ENCODE data around the gene MRFAP1L1.
"Not testable (repeated sequence)": the region's sequence is repeated elsewhere in the genome, so short reads cannot be mapped to it uniquely, and the experiment has no call there.

MRFAP1L1 gene

DNA sequence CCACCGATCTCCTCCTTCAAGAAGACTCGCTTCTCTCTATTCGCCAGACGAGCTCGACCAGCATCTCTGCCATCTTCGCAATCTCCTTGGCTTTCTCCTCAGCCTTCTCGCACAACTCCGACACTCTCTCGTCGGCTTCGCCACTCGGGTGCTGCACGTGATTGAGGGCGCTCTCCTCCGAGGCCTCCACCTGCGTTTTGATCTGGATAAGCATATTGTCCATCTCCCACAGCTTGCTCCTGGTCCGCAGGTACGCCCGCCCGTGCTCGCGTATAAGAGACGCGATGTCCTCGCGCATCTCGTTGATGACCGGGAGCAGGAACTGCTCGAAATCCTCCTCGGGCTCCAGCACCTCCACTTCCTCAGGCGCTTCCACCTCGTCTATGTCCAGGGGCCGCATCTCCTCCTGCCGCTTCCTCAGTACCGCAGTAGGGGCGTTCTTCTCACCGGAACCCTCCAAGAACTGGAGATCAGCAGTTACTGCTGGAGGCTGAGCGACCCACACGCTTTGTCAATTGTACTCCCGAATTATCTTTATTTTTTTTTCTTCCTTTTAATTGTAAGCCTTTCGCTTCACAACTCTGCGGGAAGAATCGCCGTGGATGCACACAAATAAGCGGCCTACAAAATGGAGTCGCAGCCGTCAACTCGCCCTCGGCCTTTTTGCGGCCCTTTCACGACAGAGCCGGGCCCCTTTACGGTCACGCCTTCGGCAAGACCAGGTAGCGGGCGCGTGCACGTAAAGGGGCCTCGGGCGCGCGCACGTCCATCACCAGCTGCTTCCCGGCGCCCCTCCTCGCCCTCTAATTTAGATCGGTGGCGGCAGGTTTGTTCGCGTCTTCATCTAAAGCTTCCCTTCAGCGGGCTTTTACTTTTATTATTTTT lies at the start of gene MRFAP1L1:
TSS of gene MRFAP1L1 (minus strand) at position 636 of the 885 bp plus-strand sequence. CDS start at position 400, 236 bp downstream.
- peak; percentile 90 to 97 (median 96) for DNase-seq

DNA sequence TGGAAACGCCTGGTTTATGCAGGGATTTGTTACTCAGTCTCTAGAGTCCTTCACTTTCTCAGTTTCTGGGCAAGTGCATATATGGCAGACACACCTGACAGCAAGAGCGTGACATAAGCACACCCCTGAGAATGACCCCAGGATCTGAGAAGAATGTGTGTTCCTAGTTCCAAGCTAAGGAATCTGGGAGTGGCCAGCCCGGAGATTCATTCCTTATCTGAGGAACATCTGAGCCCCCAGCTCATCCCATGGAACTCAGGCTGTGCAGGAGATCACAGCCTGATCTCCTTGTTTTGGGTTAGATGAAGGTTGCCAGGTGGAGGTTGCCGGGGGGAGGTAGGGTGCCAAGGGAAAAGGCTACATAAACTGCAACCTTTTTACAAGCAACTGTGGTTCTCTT lies 49.1 kb upstream of the MRFAP1L1 start:
- DNase-seq = no peak

GRCh38 chr4:6756345-6756744 lies 46.7 kb upstream of the MRFAP1L1 start:
- DNase-seq = not testable (repeated sequence)

DNA sequence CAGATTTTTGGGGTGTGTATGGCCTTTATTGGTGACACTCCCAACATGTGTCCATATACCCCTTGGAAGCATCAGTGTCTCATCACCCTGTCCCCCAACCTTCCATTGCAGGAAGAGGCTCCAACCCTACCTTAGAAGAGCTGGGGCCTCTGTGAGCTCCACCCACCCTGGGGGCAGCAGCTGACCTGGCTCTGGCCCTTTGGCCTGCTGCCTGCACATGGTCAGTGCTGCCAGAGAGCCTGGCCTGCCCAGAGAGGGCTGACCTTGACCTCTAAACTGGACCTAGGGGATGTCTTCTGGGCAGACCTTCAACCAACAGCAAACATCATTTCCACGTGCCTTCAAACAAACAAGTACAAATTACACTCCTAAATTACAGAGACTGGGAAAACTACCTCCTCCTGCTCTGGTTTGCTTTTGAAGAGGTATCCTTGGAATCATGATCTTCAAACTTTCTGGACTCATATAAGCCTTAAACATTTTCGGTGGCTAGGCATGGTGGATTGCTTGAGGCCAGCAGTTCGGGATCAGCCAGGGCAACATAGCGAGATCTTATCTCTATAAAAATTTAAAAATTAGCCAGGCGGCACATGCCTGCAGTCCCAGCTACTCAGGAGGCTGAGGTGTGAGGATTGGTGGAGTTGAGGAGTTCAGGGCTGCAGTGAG lies 45.6 kb upstream of the MRFAP1L1 start:
- no peak for DNase-seq

GRCh38 chr4:6754481-6755087 lies 44.9 kb upstream of the MRFAP1L1 start:
- no peak for DNase-seq

DNA sequence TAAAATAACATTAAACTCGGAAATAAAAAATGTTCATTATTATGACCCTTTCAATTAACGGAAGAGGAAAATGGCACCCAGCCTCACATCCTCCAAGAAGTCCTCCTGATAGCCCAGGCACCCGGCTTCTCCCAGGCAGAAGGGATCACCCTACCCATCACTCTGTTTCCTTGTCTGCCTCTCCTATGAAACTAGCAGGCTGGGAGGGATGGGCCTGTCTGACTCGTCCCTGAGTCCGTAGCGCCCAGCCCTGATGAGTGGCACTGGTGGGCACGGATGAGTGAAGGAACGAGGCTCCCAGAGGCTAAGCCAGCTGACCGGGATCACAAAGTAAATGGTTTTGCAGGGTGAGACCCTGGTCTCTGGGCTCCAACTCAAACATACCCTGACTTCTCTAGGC lies 44.2 kb upstream of the MRFAP1L1 start:
- no peak for DNase-seq

DNA sequence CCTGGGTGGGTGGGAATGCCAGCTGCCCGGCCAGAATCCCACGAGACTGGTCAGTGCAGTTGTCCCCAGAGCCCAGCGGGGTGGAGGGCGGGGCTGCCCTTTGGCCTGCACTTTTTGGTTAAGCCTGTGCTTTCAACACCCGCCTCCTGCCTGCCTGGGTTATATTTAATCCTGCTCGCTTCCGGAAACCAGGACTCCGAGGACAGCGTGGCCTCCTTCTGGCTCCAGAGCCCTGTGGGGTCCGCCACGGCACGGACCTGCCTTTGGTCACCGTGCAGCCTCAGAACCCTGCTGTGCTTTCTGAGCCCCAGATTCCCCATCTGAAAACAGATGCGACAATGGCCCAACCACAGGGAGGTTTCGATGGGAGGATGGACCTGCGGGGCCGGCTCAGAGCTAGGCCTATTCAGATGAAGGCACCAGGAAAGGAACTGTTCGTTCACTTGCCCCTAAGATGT lies 43.5 kb upstream of the MRFAP1L1 start:
- no peak for DNase-seq

DNA sequence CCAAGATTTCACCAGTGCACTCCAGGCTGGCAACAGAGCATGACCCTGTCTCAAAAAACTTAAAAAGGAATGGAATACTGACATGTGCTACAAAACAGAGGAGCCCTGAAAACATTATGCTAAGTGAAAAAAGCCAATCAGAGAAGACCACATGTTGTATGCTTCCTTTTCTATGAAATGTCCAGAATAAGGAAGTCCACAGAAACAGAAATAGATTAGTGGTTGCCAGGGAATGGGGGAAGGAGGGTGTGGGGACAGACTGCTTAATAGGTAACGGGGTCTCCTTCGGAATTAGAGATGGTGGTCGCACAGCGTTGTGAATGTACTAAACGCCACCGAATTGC lies 42.8 kb upstream of the MRFAP1L1 start:
- DNase-seq = no peak

DNA sequence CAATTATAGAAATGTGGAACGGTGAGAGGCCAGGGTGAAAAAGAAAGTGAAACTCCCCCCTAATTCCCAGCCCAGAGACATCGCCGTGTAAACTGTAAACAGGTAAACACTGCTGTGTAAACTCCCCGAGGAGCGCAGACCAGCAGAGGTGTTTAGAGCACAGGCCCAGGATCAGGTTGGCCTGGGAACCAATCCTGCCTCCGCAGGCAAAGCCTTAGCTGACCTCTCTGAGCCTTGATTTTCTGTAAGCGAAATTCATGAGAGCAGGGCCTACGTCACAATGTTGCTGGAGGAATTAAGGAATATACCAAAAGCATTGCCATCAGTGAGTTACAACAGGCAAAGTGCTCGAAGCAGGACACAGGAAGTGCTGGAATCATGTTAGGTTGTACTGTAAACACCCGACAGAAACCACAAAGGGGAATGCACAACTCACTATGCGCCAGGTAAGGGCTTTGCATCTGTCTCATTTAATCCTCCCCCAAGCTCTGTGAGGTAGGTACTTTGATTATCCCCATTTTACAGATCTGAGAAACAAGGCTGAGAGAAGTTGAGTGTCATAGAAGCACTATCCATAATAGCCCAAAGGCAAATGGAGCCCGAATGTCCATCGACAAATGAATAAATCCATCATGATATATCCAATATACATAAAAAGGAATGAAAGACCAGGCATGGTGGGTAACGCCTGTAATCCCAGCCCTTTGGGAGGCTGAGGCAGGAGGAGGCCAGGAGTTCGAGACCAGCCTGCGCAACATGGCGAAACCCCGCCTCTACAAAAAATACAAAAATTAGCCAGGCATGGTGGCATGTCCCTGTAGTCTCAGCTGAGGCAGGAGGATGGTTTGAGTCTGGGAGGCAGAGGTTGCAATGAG lies 42.2 kb upstream of the MRFAP1L1 start:
- no peak for DNase-seq

- DNase-seq = no peak
Measured at GRCh38 chr4:6750286-6751221, 40.9 kb upstream of the MRFAP1L1 start.

- no peak for DNase-seq
Measured at GRCh38 chr4:6749340-6750171, 39.9 kb upstream of the MRFAP1L1 start.

DNA sequence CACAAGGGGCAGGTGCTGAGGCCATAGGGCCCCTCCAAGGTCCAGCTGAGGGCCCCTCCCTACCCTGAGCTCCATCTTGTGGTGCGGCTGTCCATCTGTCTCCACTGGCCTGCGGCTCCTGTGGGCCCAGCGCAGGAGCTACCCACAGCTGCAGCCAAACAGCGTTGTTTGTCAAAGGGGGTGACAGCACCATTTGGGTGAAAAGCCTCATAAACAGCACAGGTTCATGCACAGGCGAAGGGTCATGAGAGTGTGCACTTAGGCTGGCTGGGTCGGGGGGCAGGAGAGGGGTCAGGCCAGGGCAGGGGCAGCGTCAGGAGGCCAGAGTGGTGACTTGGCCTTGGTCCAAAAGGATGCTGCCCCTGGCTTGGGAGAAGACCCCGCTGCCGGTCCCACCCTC lies 38.6 kb upstream of the MRFAP1L1 start:
- no peak for DNase-seq

DNA sequence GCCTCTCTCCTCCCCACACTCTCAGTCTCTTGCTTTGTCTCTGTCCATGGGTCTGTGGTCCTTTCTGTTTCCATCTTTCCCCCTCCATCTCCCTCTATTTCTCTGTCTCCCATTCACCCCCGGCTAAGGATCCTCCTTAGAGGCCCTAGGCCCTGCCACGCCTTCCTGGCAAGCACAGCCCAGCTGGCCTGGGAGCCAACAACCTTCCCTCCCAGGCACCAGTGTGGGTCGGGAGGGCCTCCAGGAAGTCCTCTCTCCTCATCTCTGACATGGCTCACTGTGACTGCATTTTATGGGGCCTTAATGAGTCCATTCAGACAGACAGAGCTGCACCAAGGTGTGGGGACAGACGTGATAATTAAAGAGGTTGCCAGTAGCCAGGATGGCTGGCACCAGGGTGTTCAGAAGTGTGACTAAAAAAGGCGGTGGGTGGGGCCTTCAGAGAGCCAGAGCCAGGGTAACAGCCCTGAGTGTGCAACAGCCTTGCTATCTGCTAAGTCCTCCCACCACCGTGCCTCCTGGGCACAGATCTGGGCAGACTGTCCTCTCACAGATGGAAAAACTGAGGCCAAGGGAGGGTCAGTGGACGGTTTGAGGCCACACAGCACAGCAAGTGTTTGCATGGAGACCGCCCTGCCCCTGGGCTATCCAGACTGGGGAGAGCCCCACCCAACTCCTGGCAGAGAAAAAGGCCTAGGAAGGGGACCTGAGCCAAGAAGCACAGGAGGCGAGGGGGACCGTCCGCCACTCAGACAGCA lies 37.8 kb upstream of the MRFAP1L1 start:
- DNase-seq = no peak

DNA sequence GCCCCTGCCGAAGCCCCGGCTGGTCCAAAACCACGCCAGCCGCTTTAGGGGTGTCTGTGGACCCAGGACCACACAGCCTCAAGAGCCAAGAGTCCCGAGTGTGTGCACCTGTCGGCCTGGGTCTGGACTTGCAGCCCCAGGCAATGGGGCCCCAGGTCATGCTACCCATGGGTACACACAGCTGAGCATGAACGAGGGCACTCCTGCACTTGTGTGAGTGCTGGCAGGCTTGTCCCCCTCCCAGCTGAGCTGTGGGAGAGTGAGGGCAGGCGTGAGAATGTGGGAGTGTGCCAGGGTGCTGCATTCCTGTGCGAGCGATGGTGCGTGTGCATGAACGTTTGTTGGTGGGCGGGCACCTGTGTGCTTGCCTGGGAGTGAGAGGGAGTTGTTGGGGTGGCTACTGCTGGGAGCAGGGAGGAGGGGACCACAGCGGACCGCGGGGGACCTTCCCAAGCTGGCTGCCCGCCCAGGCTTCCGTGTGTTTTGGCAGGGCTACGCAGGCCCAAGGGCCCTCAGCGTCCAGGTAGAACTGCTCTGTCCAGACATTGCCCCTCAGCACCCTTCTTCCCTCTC lies 37.1 kb upstream of the MRFAP1L1 start:
- no peak for DNase-seq

- DNase-seq = no peak
Measured at GRCh38 chr4:6742989-6743388, 33.3 kb upstream of the MRFAP1L1 start.

GRCh38 chr4:6742507-6742906 lies 32.8 kb upstream of the MRFAP1L1 start:
- DNase-seq = no peak

DNA sequence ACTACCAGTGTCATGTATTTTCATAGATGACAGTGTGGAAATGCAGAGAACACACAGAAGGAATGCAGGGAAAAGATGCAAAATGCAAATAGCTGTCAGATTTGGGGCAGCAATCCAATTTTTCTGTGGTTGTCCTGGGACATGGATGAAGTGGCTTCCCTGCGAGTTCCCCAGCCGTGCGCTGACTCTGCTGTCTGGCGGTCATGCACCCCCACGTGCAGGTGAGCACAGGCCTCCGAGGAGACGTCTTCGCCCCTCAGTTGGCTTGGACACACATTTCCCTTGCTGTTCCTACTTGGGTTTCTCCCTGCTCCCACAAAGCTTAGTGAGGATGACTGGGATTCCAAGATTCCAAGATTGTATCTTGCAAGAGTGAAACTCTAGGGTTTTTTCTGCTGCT lies 30.7 kb upstream of the MRFAP1L1 start:
- no peak for DNase-seq

- no peak for DNase-seq
Measured at GRCh38 chr4:6739920-6740319, 30.3 kb upstream of the MRFAP1L1 start.

DNA sequence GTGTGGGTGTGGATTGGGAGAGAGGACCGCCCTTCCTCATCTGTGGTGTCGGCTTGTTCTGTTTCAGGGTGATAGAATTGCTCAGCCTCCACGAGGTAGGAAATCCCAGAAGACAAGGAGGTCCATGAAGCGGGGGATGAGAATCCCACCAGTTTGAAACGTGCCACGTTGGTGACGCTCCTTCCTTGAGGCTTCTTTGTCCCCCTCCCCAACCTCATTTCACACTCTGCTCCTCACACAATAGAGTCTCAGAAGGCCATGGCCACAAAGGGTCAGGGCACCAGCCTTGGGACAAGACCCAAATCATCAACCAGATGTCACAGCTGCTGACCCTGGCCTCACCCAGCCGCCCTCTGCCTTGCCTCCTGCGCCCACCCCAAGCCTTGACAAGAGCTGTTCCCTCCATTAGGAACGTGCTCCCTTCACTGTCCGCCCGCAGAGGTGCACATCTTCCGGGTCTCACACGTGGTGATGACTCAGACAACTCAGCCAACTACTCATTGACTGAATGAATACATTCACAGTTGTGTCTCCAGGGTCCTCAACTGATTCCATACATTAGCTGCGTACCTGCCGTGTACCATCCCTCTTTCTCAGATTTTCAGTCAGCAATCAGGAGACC lies 24.6 kb upstream of the MRFAP1L1 start:
- no peak for DNase-seq
